PC-3 (cell line): Measurements from ENCODE around the gene PAX1. TPM values are rescaled to one million over a fixed set of nuclear protein-coding genes. Genes with fewer than 3 reads are reported as not detected.

Experiments
- ATAC-seq: fragments of 200-7000 bp; cut with Tn5 transposase; 2 replicates; pipeline ENCODE4 v1.9.1; 2020; ENCODE audit warnings: mild to moderate bottlenecking, moderate library complexity
- Bru-seq: library from RNA; stranded (reverse); fragments of 400-500 nt; gene quantifications from one replicate; lab custom pipeline; 2021; lab: Mats Ljungman, UMichigan
- BruChase-seq, 2 experiments: library from RNA; stranded (reverse); fragments of 400-500 nt; gene quantifications; one replicate each; lab custom pipeline; 2021; lab: Mats Ljungman, UMichigan
- BruUV-seq: library from RNA; stranded (reverse); fragments of 400-500 nt; replicated peaks from 2 replicates; lab custom pipeline; 2021; lab: Mats Ljungman, UMichigan
- CTCF ChIA-PET: fragments of 300-600 bp; sonication (Branson Sonifier 250); formaldehyde crosslinking; loops from one replicate; lab custom pipeline; 2022; ENCODE audit warnings: antibody characterized with exemption; lab: Charles Lee
- POLR2A ChIA-PET: fragments of 300-600 bp; sonication (Branson Sonifier 250); formaldehyde crosslinking; loops from one replicate; lab custom pipeline; 2022; ENCODE audit warnings: antibody characterized with exemption; ENCODE audit not compliant: unreplicated experiment; lab: Charles Lee
- DNase-seq: peaks from one replicate; pipeline ENCODE4 v3.0.0-alpha.2; 2015
- H2AFZ ChIP-seq: fragments of 300-600 bp; sonication (generic); 2 replicates; pipeline ENCODE4 v1.6.0; 2016; ENCODE audit warnings: antibody characterized with exemption, low read length
- H3F3A ChIP-seq: fragments of 300-600 bp; sonication (generic); one replicate; pipeline ENCODE4 v1.6.0; 2017; ENCODE audit warnings: antibody characterized with exemption, low read length, control low read depth, mild to moderate bottlenecking; ENCODE audit not compliant: unreplicated experiment
- H3K27ac ChIP-seq: fragments of 300-600 bp; sonication (generic); 2 replicates; pipeline ENCODE4 v1.5.1; 2016; ENCODE audit warnings: mild to moderate bottlenecking, low read length
- H3K27me3 ChIP-seq: fragments of 300-600 bp; sonication (generic); 2 replicates; pipeline ENCODE4 v1.6.1; 2016; ENCODE audit warnings: low read length, mixed read lengths
- H3K36me3 ChIP-seq: fragments of 300-600 bp; sonication (generic); 2 replicates; pipeline ENCODE4 v1.6.1; 2016; ENCODE audit warnings: low read depth, mixed run types, low read length, mixed read lengths
- H3K4me1 ChIP-seq: fragments of 300-600 bp; sonication (generic); 2 replicates; pipeline ENCODE4 v1.5.1; 2016; ENCODE audit warnings: low read length; ENCODE audit not compliant: insufficient read depth
- H3K4me2 ChIP-seq: fragments of 300-600 bp; sonication (generic); 2 replicates; pipeline ENCODE4 v1.6.0; 2016; ENCODE audit warnings: low read length
- H3K4me3 ChIP-seq: fragments of 300-600 bp; sonication (generic); 2 replicates; pipeline ENCODE4 v1.5.1; 2016; ENCODE audit warnings: mild to moderate bottlenecking, low read length, mixed read lengths
- H3K79me2 ChIP-seq: fragments of 300-600 bp; sonication (generic); 2 replicates; pipeline ENCODE4 v1.6.1; 2017; ENCODE audit warnings: low read length, mixed read lengths
- H3K9ac ChIP-seq: fragments of 300-600 bp; sonication (generic); 2 replicates; pipeline ENCODE4 v1.6.0; 2016; ENCODE audit warnings: mild to moderate bottlenecking, low read length
- H3K9me2 ChIP-seq: fragments of 300-600 bp; sonication (generic); replicated peaks from 2 replicates; pipeline ENCODE4 v1.6.1; 2016; ENCODE audit warnings: mixed run types, low read length, mixed read lengths
- H3K9me3 ChIP-seq: fragments of 300-600 bp; sonication (generic); 2 replicates; pipeline ENCODE4 v1.6.1; 2016; ENCODE audit warnings: low read length, mixed read lengths
- H4K20me1 ChIP-seq: fragments of 300-600 bp; sonication (generic); 2 replicates; pipeline ENCODE4 v1.6.1; 2016; ENCODE audit warnings: low read length, mixed read lengths
- CTCF ChIP-seq: fragments of 300-600 bp; sonication (generic); conservative IDR thresholded peaks from 2 replicates; pipeline ENCODE4 v1.5.1; 2017; ENCODE audit warnings: antibody characterized with exemption, low read depth, mild to moderate bottlenecking, low read length
- EZH2 ChIP-seq: fragments of 300-600 bp; sonication (generic); IDR thresholded peaks from one replicate; pipeline ENCODE4 v1.6.1; 2017; ENCODE audit warnings: antibody characterized with exemption, mild to moderate bottlenecking, low read length; ENCODE audit not compliant: unreplicated experiment
- EZH2phosphoT487 ChIP-seq: fragments of 300-600 bp; sonication (generic); IDR thresholded peaks from 2 replicates; pipeline ENCODE4 v1.6.1; 2018; ENCODE audit warnings: mild to moderate bottlenecking, antibody characterized with exemption, low read length, borderline replicate concordance
- intact Hi-C: fragments of 100-400 bp; cut with micrococcal nuclease; formaldehyde crosslinking; loops from 2 replicates; pipeline ENCODE4 v1.9.0; 2023
- long read RNA-seq: library from polyadenylated mRNA; unstranded; transcript quantifications from one replicate; pipeline ENCODE4 v2.0.0, GENCODE V29; 2021; ENCODE audit not compliant: unreplicated experiment
- total RNA-seq: library from RNA; depleted of rRNA; stranded (reverse); fragments of >200 nt; gene quantifications from 2 replicates; pipeline ENCODE4 v1.2.3, GENCODE V29; 2014; rRNA removed

The PAX1 gene
- total RNA-seq (not detected in 2 replicates), Bru-seq, nascent RNA (not detected), BruChase-seq, experiment 1, labeled RNA remaining after a 6-hour chase (not detected), BruChase-seq, experiment 2, labeled RNA remaining after a 2-hour chase (not detected)
- long read RNA-seq, result 0 reads

- POLR2A ChIA-PET, result no interaction called here
- no peak for TF ChIP-seq CTCF
- TF ChIP-seq EZH2phosphoT487, result no peak
- TF ChIP-seq EZH2, result no peak
- Histone ChIP-seq H3K9ac (no peak within 1 kb of the TSS), H3K4me1 (no peaks in the 10 kb centered on the region), H3F3A (no peaks in the 10 kb centered on the region), H3K27ac (no peak within 1 kb of the TSS), H3K4me3 (no peak within 1 kb of the TSS), H3K36me3 (no peaks in the 10 kb centered on the region), H2AFZ (no peak within 1 kb of the TSS), H3K79me2 (no peaks in the 10 kb centered on the region), H3K4me2 (no peak within 1 kb of the TSS), H3K9me3 (0 out of 2 replicates have a peak, but pooled peaks cover 3% of the 10 kb centered on the region), H4K20me1 (no peaks in the 10 kb centered on the region), H3K9me2 (no peaks in the 10 kb centered on the region), H3K27me3 (peaks cover 80% of the 10 kb centered on the region)
- ATAC-seq, result no peak
- BruUV-seq, result no TSS peak
- CTCF ChIA-PET, result no interaction called here
- DNase-seq, result no peak
- intact Hi-C loops, result no loop called here
Observed at GRCh38 chr20:21705575-21706260, at the start of gene PAX1. Gene PAX1, plus strand, starts transcription at chr20:21705664. Its CDS starts 49 bp downstream, at chr20:21705713.

GRCh38 chr20:21656308-21657067 lies 49.0 kb upstream of the PAX1 start:
- Histone ChIP-seq H3K27me3 (peaks cover 44% of the 10 kb centered on the region), H3K27ac (no peak overlapping the region), H2AFZ (no peak overlapping the region), H3K9me3 (no peaks in the 10 kb centered on the region), H3F3A (no peaks in the 10 kb centered on the region), H4K20me1 (no peaks in the 10 kb centered on the region), H3K36me3 (no peaks in the 10 kb centered on the region), H3K9me2 (no peaks in the 10 kb centered on the region), H3K79me2 (no peaks in the 10 kb centered on the region), H3K4me2 (no peak overlapping the region), H3K4me3 (no peak overlapping the region), H3K9ac (no peak overlapping the region), H3K4me1 (no peaks in the 10 kb centered on the region)
- POLR2A ChIA-PET, result no interaction called here
- no peak for TF ChIP-seq EZH2phosphoT487
- TF ChIP-seq EZH2, result no peak
- TF ChIP-seq CTCF, result no peak
- no TSS peak for BruUV-seq
- intact Hi-C loops, result no loop called here
- CTCF ChIA-PET, result no interaction called here
- ATAC-seq (no peak), DNase-seq (no peak)
